Thymus (tissue), 11 donors: ENCODE measurements around the gene RUNX2. TPM values are rescaled to one million over a fixed set of nuclear protein-coding genes. Genes with fewer than 3 reads are reported as not detected.

Experiments
- DNase-seq, 9 donors: peaks; one replicate each; pipeline ENCODE4 v3.0.0-alpha.2; 2013; ENCODE audit warnings: low spot score in 9 of 9, low read depth in 6 of 9, missing footprints in 1 of 9
- H3K27ac ChIP-seq, 2 donors: one replicate each; pipeline ENCODE4 v1.5.1; 2013; ENCODE audit warnings: control low read depth in 1 of 2, low read depth in 1 of 2, low read length in 1 of 2, mild to moderate bottlenecking in 1 of 2, moderate library complexity in 1 of 2
- H3K27me3 ChIP-seq, 2 donors: one replicate each; pipeline ENCODE4 v1.5.1; 2013; ENCODE audit warnings: low read length in 1 of 2; ENCODE audit not compliant: control insufficient read depth in 2 of 2, insufficient read depth in 1 of 2
- H3K36me3 ChIP-seq, 2 donors: one replicate each; pipeline ENCODE4 v1.5.1; 2013; ENCODE audit warnings: low read length in 1 of 2, mild to moderate bottlenecking in 1 of 2, moderate library complexity in 1 of 2; ENCODE audit not compliant: control insufficient read depth in 2 of 2, insufficient read depth in 2 of 2
- H3K4me1 ChIP-seq, 2 donors: one replicate each; pipeline ENCODE4 v1.5.1; 2013; ENCODE audit warnings: low read length in 2 of 2; ENCODE audit not compliant: control insufficient read depth in 2 of 2, insufficient read depth in 2 of 2
- H3K4me3 ChIP-seq, 2 donors: one replicate each; pipeline ENCODE4 v1.5.1; 2013; ENCODE audit warnings: low read length in 2 of 2, control low read depth in 1 of 2, mild to moderate bottlenecking in 1 of 2
- H3K9me3 ChIP-seq, 2 donors: one replicate each; pipeline ENCODE4 v1.5.1; 2013; ENCODE audit warnings: low read length in 1 of 2, mild to moderate bottlenecking in 1 of 2; ENCODE audit not compliant: control insufficient read depth in 2 of 2, insufficient read depth in 1 of 2
- WGBS: extraction: QIAGEN DNeasy Blood & Tissue Kit; methylation state at CpG from one replicate; pipeline ENCODE4 v1.1.7; 2013; 5-methylcytosine and 5-hydroxymethylcytosine counted together
- polyA plus RNA-seq: library from polyadenylated mRNA; stranded (reverse); fragments of 200-250 nt; gene quantifications from one replicate; pipeline ENCODE4 v1.2.3, GENCODE V29; 2013
- total RNA-seq: library from RNA; stranded (reverse); fragments of 120-200 nt; gene quantifications from one replicate; pipeline ENCODE4 v1.2.4, GENCODE V29; 2013
- donor health status: healthy.

RUNX2 gene
- total and polyA plus RNA-seq, 2 donors, result 3.7 to 7.1 TPM

GRCh38 chr6:45448417-45449389, 120.6 kb downstream of the RUNX2 start:
- no peak for DNase-seq
- H3K9me3 ChIP-seq, result peaks cover 0 to 2% of the 10 kb centered on the region in 2 donors
- peaks cover 2 to 6% of the 10 kb centered on the region in 2 donors for H3K27me3 ChIP-seq
- no peak overlapping the region for H3K4me3 ChIP-seq
- peak overlapping the region in 1 of 2 donors; percentile 20 for H3K27ac ChIP-seq
- H3K4me1 ChIP-seq, result peaks cover 10 to 57% of the 10 kb centered on the region in 2 donors
- no peaks in the 10 kb centered on the region for H3K36me3 ChIP-seq
- 56% methylated on average over 8 of the region's 8 CpGs for WGBS

GRCh38 chr6:45450132-45450531, 122.0 kb downstream of the RUNX2 start:
- Histone ChIP-seq H3K4me1 (peaks cover 10 to 47% of the 10 kb centered on the region in 2 donors), H3K9me3 (no peaks in the 10 kb centered on the region), H3K27ac (peak overlapping the region in 1 of 2 donors; percentile 61), H3K4me3 (no peak overlapping the region), H3K36me3 (no peaks in the 10 kb centered on the region), H3K27me3 (peaks cover 2 to 6% of the 10 kb centered on the region in 2 donors)
- DNase-seq, result no peak
- 78% methylated on average over 4 of the region's 4 CpGs for WGBS

- Histone ChIP-seq H3K27me3 (peaks cover 2 to 6% of the 10 kb centered on the region in 2 donors), H3K36me3 (no peaks in the 10 kb centered on the region), H3K9me3 (no peaks in the 10 kb centered on the region), H3K4me1 (peaks cover 10 to 41% of the 10 kb centered on the region in 2 donors), H3K27ac (peak overlapping the region in 1 of 2 donors; percentile 61), H3K4me3 (no peak overlapping the region)
- DNase-seq, result peak in 2 of 9 donors; percentile 21 to 71
- WGBS, result 8% methylated on average over 3 of the region's 3 CpGs
Observed at GRCh38 chr6:45450831-45451230, 122.7 kb downstream of the RUNX2 start.

- 92% methylated on average over 4 of the region's 4 CpGs for WGBS
- no peak overlapping the region for H3K4me3 ChIP-seq
- DNase-seq, result no peak
- H3K9me3 ChIP-seq, result no peaks in the 10 kb centered on the region
- H3K27ac ChIP-seq, result no peak overlapping the region
- peaks cover 10 to 23% of the 10 kb centered on the region in 2 donors for H3K4me1 ChIP-seq
- H3K27me3 ChIP-seq, result peaks cover 0 to 2% of the 10 kb centered on the region in 2 donors
- H3K36me3 ChIP-seq, result no peaks in the 10 kb centered on the region
Observed at GRCh38 chr6:45454008-45454911, 126.1 kb downstream of the RUNX2 start.

GRCh38 chr6:45455408-45455807, 127.3 kb downstream of the RUNX2 start:
- no peak overlapping the region for H3K27ac ChIP-seq
- 96% methylated on average over 6 of the region's 6 CpGs for WGBS
- H3K27me3 ChIP-seq, result peaks cover 0 to 2% of the 10 kb centered on the region in 2 donors
- H3K9me3 ChIP-seq, result no peaks in the 10 kb centered on the region
- DNase-seq, result no peak
- H3K4me1 ChIP-seq, result peaks cover 10 to 15% of the 10 kb centered on the region in 2 donors
- no peak overlapping the region for H3K4me3 ChIP-seq
- no peaks in the 10 kb centered on the region for H3K36me3 ChIP-seq

- H3K4me1 ChIP-seq, result peaks cover 0 to 4% of the 10 kb centered on the region in 2 donors
- no peak overlapping the region for H3K27ac ChIP-seq
- H3K9me3 ChIP-seq, result no peaks in the 10 kb centered on the region
- H3K27me3 ChIP-seq, result peaks cover 0 to 1% of the 10 kb centered on the region in 2 donors
- no peak overlapping the region for H3K4me3 ChIP-seq
- DNase-seq, result no peak
- H3K36me3 ChIP-seq, result no peaks in the 10 kb centered on the region
Observed at GRCh38 chr6:45457141-45457540, 129.0 kb downstream of the RUNX2 start.

- no peak overlapping the region for H3K4me3 ChIP-seq
- H3K9me3 ChIP-seq, result no peaks in the 10 kb centered on the region
- no peak overlapping the region for H3K27ac ChIP-seq
- H3K36me3 ChIP-seq, result no peaks in the 10 kb centered on the region
- no peak for DNase-seq
- 97% methylated on average over 2 of the region's 2 CpGs for WGBS
- H3K4me1 ChIP-seq, result peaks cover 0 to 2% of the 10 kb centered on the region in 2 donors
- no peaks in the 10 kb centered on the region for H3K27me3 ChIP-seq
Observed at GRCh38 chr6:45458672-45459071, 130.5 kb downstream of the RUNX2 start.

GRCh38 chr6:45460166-45460565, 132.0 kb downstream of the RUNX2 start:
- 99% methylated on average over 2 of the region's 2 CpGs for WGBS
- Histone ChIP-seq H3K4me1 (peaks cover 0 to 2% of the 10 kb centered on the region in 2 donors), H3K9me3 (no peaks in the 10 kb centered on the region), H3K27me3 (no peaks in the 10 kb centered on the region), H3K27ac (no peak overlapping the region), H3K4me3 (no peak overlapping the region), H3K36me3 (no peaks in the 10 kb centered on the region)
- DNase-seq, result no peak
